ENCODE measurements around the gene HADHA.

The HADHA gene

GRCh38 chr2:26244309-26245230 lies at the start of gene HADHA, which contains the start of gene HADHB:
HADHA (minus strand) TSS chr2:26244632; CDS start chr2:26244596, 36 bp downstream.
HADHB (plus strand) TSS chr2:26244939; CDS start chr2:26254255, 9,316 bp downstream.
- Histone ChIP-seq H3K9me2 (ENCODE audit: low read depth, low read length) (no peaks in the 10 kb centered on the region), H4K20me1 (ENCODE audit: insufficient read depth, low read length) (no peaks in the 10 kb centered on the region)
- TF ChIP-seq CTCF (IDR thresholded peaks at IDR 0.05; ENCODE audit: low read length) = peak; percentile 30; the same call in 1 of the 2 replicates
- TF ChIP-seq EZH2 (IDR thresholded peaks at IDR 0.05; ENCODE audit: borderline replicate concordance, low read length) = no peak

GRCh38 chr2:26292646-26293045 lies 48.2 kb upstream of the HADHA start:
- Histone ChIP-seq H3K27ac (ENCODE audit: low read depth, low read length, poor library complexity, severe bottlenecking) (no peak overlapping the region), H3K9me3 (ENCODE audit: low read length) (no peaks in the 10 kb centered on the region), H3K4me1 (ENCODE audit: insufficient read depth, low read length, severe bottlenecking) (no peaks in the 10 kb centered on the region), H3F3A (ENCODE audit: insufficient read depth, low read length) (no peaks in the 10 kb centered on the region), H3K9ac (ENCODE audit: low read length) (no peak overlapping the region), H3K79me2 (ENCODE audit: insufficient read depth, low read length) (no peaks in the 10 kb centered on the region), H3K4me3 (ENCODE audit: low read depth, low read length, poor library complexity, severe bottlenecking) (no peak overlapping the region), H3K36me3 (ENCODE audit: insufficient read depth, low read length) (peaks cover 8% of the 10 kb centered on the region; the same call in 1 of the 2 replicates), H3K4me2 (ENCODE audit: low read length) (no peak overlapping the region), H3K27me3 (ENCODE audit: insufficient read depth, low read length) (no peaks in the 10 kb centered on the region), H4K20me1 (ENCODE audit: insufficient read depth, low read length) (no peaks in the 10 kb centered on the region), H2AFZ (ENCODE audit: low read length) (no peak overlapping the region), H3K9me2 (ENCODE audit: low read depth, low read length) (no peaks in the 10 kb centered on the region)
- TF ChIP-seq CTCF (IDR thresholded peaks at IDR 0.05; ENCODE audit: low read length) = no peak
- no peak for TF ChIP-seq EZH2 (IDR thresholded peaks at IDR 0.05; ENCODE audit: borderline replicate concordance, low read length)

More at GRCh38 chr2:26244309-26245230, at the start of gene HADHA, which contains the start of gene HADHB:
- H3K4me2 ChIP-seq (ENCODE audit: low read length) = peak within 1 kb of the TSS; percentile 89
- 0 out of 2 replicates have a peak within 1 kb of the TSS, but pooled peaks have one; percentile 25 for H2AFZ ChIP-seq (ENCODE audit: low read length)
- H3K4me3 ChIP-seq (ENCODE audit: low read depth, low read length, poor library complexity, severe bottlenecking) = peak within 1 kb of the TSS; percentile 87
- peak within 1 kb of the TSS; percentile 92 for H3K9ac ChIP-seq (ENCODE audit: low read length)
- H3K27me3 ChIP-seq (ENCODE audit: insufficient read depth, low read length) = no peaks in the 10 kb centered on the region
- peaks cover 51% of the 10 kb centered on the region for H3K4me1 ChIP-seq (ENCODE audit: insufficient read depth, low read length, severe bottlenecking)
- no peaks in the 10 kb centered on the region for H3F3A ChIP-seq (ENCODE audit: insufficient read depth, low read length)
- H3K9me3 ChIP-seq (ENCODE audit: low read length) = no peaks in the 10 kb centered on the region
- H3K36me3 ChIP-seq (ENCODE audit: insufficient read depth, low read length) = no peaks in the 10 kb centered on the region
- peak within 1 kb of the TSS; percentile 79 for H3K27ac ChIP-seq (ENCODE audit: low read depth, low read length, poor library complexity, severe bottlenecking)
- H3K79me2 ChIP-seq (ENCODE audit: insufficient read depth, low read length) = peaks cover 74% of the 10 kb centered on the region

GRCh38 chr2:26290001-26290400 lies 45.6 kb upstream of the HADHA start:
- TF ChIP-seq CTCF (IDR thresholded peaks at IDR 0.05; ENCODE audit: low read length) = no peak
- TF ChIP-seq EZH2 (IDR thresholded peaks at IDR 0.05; ENCODE audit: borderline replicate concordance, low read length) = no peak
- Histone ChIP-seq H3K27me3 (ENCODE audit: insufficient read depth, low read length) (no peaks in the 10 kb centered on the region), H3K4me2 (ENCODE audit: low read length) (no peak overlapping the region), H3K79me2 (ENCODE audit: insufficient read depth, low read length) (no peaks in the 10 kb centered on the region), H3K4me3 (ENCODE audit: low read depth, low read length, poor library complexity, severe bottlenecking) (no peak overlapping the region), H3K9ac (ENCODE audit: low read length) (no peak overlapping the region), H3K9me3 (ENCODE audit: low read length) (no peaks in the 10 kb centered on the region), H3F3A (ENCODE audit: insufficient read depth, low read length) (no peaks in the 10 kb centered on the region), H3K27ac (ENCODE audit: low read depth, low read length, poor library complexity, severe bottlenecking) (no peak overlapping the region), H2AFZ (ENCODE audit: low read length) (no peak overlapping the region), H4K20me1 (ENCODE audit: insufficient read depth, low read length) (no peaks in the 10 kb centered on the region), H3K9me2 (ENCODE audit: low read depth, low read length) (no peaks in the 10 kb centered on the region), H3K4me1 (ENCODE audit: insufficient read depth, low read length, severe bottlenecking) (no peaks in the 10 kb centered on the region), H3K36me3 (ENCODE audit: insufficient read depth, low read length) (peaks cover 26% of the 10 kb centered on the region)
